Stimulated activated naive CD8-positive, alpha-beta T cell treated with anti-CD3 and anti-CD28 coated beads, Interleukin-15, amount 100 ng/mL, for 72 hours (primary cell): ENCODE results near the gene LGALS4.
"Not testable (repeated sequence)": the region's sequence is repeated elsewhere in the genome, so short reads cannot be mapped to it uniquely, and the experiment has no call there.

Source experiments
- ATAC-seq: fragments of 150-1000 bp; cut with Tn5 transposase; 2 replicates; pipeline ENCODE4 v1.10.0; 2021; ENCODE audit warnings: mild to moderate bottlenecking, moderate library complexity
- DNase-seq, 2 donors: peaks; one replicate each; pipeline ENCODE4 v3.0.0; 2021 to 2022
- H3K27ac Mint-ChIP-seq, 2 donors: one replicate each; pipeline ENCODE4 v1.8.0; 2022; ENCODE audit warnings: mild to moderate bottlenecking in 2 of 2, mixed read lengths in 2 of 2, moderate library complexity in 2 of 2
- H3K27me3 Mint-ChIP-seq: one replicate; pipeline ENCODE4 v1.8.0; 2022; ENCODE audit warnings: mixed read lengths
- H3K4me1 Mint-ChIP-seq: one replicate; pipeline ENCODE4 v1.8.0; 2022; ENCODE audit warnings: mild to moderate bottlenecking, mixed read lengths
- H3K4me3 Mint-ChIP-seq, 2 donors: one replicate each; pipeline ENCODE4 v1.8.0; 2022; ENCODE audit warnings: mild to moderate bottlenecking in 2 of 2, mixed read lengths in 2 of 2, moderate library complexity in 1 of 2
- H3K9me3 Mint-ChIP-seq, 2 donors: one replicate each; pipeline ENCODE4 v1.8.0; 2022; ENCODE audit warnings: mixed read lengths in 2 of 2

LGALS4 gene

GRCh38 chr19:38837656-38838121, 24.9 kb upstream of the LGALS4 start:
- Mint-ChIP-seq H3K4me3 (no peak overlapping the region), H3K27ac (peak overlapping the region in 1 of 2 donors; percentile 13), H3K27me3 (no peaks in the 10 kb centered on the region), H3K9me3 (no peaks in the 10 kb centered on the region), H3K4me1 (peaks cover 48% of the 10 kb centered on the region)
- no peak for DNase-seq
- no peak for ATAC-seq

GRCh38 chr19:38836983-38837626, 24.4 kb upstream of the LGALS4 start:
- no peak overlapping the region for H3K27ac Mint-ChIP-seq
- H3K4me3 Mint-ChIP-seq: no peak overlapping the region
- H3K9me3 Mint-ChIP-seq: no peaks in the 10 kb centered on the region
- no peak for ATAC-seq
- H3K4me1 Mint-ChIP-seq: peaks cover 48% of the 10 kb centered on the region
- H3K27me3 Mint-ChIP-seq: no peaks in the 10 kb centered on the region
- no peak for DNase-seq

GRCh38 chr19:38836159-38836982, 23.6 kb upstream of the LGALS4 start:
- Mint-ChIP-seq H3K27ac (peak overlapping the region in 1 of 2 donors; percentile 74), H3K9me3 (no peaks in the 10 kb centered on the region), H3K27me3 (no peaks in the 10 kb centered on the region), H3K4me1 (peaks cover 46% of the 10 kb centered on the region), H3K4me3 (no peak overlapping the region)
- ATAC-seq (no peak), DNase-seq (no peak)

- no peak for DNase-seq
- Mint-ChIP-seq H3K27me3 (no peaks in the 10 kb centered on the region), H3K27ac (no peak overlapping the region), H3K4me3 (no peak overlapping the region), H3K9me3 (no peaks in the 10 kb centered on the region), H3K4me1 (peaks cover 45% of the 10 kb centered on the region)
- no peak for ATAC-seq
Observed at GRCh38 chr19:38834590-38834989, 21.8 kb upstream of the LGALS4 start.

- H3K27ac Mint-ChIP-seq: no peak overlapping the region
- H3K9me3 Mint-ChIP-seq: no peaks in the 10 kb centered on the region
- ATAC-seq (no peak), DNase-seq (no peak)
- H3K4me1 Mint-ChIP-seq: peaks cover 40% of the 10 kb centered on the region
- no peaks in the 10 kb centered on the region for H3K27me3 Mint-ChIP-seq
- H3K4me3 Mint-ChIP-seq: no peak overlapping the region
Observed at GRCh38 chr19:38834104-38834490, 21.4 kb upstream of the LGALS4 start.

- DNase-seq (no peak), ATAC-seq (no peak)
- H3K27me3 Mint-ChIP-seq: no peaks in the 10 kb centered on the region
- peaks cover 36% of the 10 kb centered on the region for H3K4me1 Mint-ChIP-seq
- H3K9me3 Mint-ChIP-seq: no peaks in the 10 kb centered on the region
- no peak overlapping the region for H3K4me3 Mint-ChIP-seq
- no peak overlapping the region for H3K27ac Mint-ChIP-seq
Observed at GRCh38 chr19:38833092-38833425, 20.3 kb upstream of the LGALS4 start.

- H3K27me3 Mint-ChIP-seq: no peaks in the 10 kb centered on the region
- H3K4me1 Mint-ChIP-seq: peaks cover 41% of the 10 kb centered on the region
- DNase-seq (peak; percentile 27 to 57), ATAC-seq (peak; percentile 74)
- H3K27ac Mint-ChIP-seq: peak overlapping the region; percentile 98 to 99
- peak overlapping the region; percentile 91 to 92 for H3K4me3 Mint-ChIP-seq
- H3K9me3 Mint-ChIP-seq: no peaks in the 10 kb centered on the region
Observed at GRCh38 chr19:38831142-38831605, 18.4 kb upstream of the LGALS4 start.

GRCh38 chr19:38830039-38830733, 17.4 kb upstream of the LGALS4 start:
- no peak overlapping the region for H3K27ac Mint-ChIP-seq
- DNase-seq (no peak), ATAC-seq (no peak)
- no peaks in the 10 kb centered on the region for H3K27me3 Mint-ChIP-seq
- H3K4me3 Mint-ChIP-seq: peak overlapping the region; percentile 91 to 92
- peaks cover 41% of the 10 kb centered on the region for H3K4me1 Mint-ChIP-seq
- no peaks in the 10 kb centered on the region for H3K9me3 Mint-ChIP-seq

GRCh38 chr19:38829203-38829602, 16.5 kb upstream of the LGALS4 start:
- H3K4me1 Mint-ChIP-seq: peaks cover 47% of the 10 kb centered on the region
- not testable (repeated sequence) for DNase-seq, H3K27me3 Mint-ChIP-seq, H3K27ac Mint-ChIP-seq, H3K9me3 Mint-ChIP-seq, H3K4me3 Mint-ChIP-seq, ATAC-seq

- Mint-ChIP-seq H3K27ac (no peak overlapping the region), H3K9me3 (peaks cover 0 to 6% of the 10 kb centered on the region in 2 donors), H3K4me3 (no peak overlapping the region), H3K4me1 (peaks cover 43% of the 10 kb centered on the region), H3K27me3 (no peaks in the 10 kb centered on the region)
- ATAC-seq (no peak), DNase-seq (no peak)
Observed at GRCh38 chr19:38826856-38827551, 14.3 kb upstream of the LGALS4 start.

GRCh38 chr19:38825936-38826335, 13.2 kb upstream of the LGALS4 start:
- not testable (repeated sequence) for H3K27me3 Mint-ChIP-seq, ATAC-seq, H3K27ac Mint-ChIP-seq, H3K9me3 Mint-ChIP-seq, H3K4me3 Mint-ChIP-seq, DNase-seq
- peaks cover 37% of the 10 kb centered on the region for H3K4me1 Mint-ChIP-seq

GRCh38 chr19:38821230-38821825, 8.6 kb upstream of the LGALS4 start:
- not testable (repeated sequence) for DNase-seq
- peaks cover 31% of the 10 kb centered on the region for H3K4me1 Mint-ChIP-seq

GRCh38 chr19:38819231-38819920, 6.6 kb upstream of the LGALS4 start:
- H3K27ac Mint-ChIP-seq: peak overlapping the region in 1 of 2 donors; percentile 28
- no peak overlapping the region for H3K4me3 Mint-ChIP-seq
- H3K4me1 Mint-ChIP-seq: peaks cover 25% of the 10 kb centered on the region
- no peak for ATAC-seq
- no peaks in the 10 kb centered on the region for H3K27me3 Mint-ChIP-seq
- H3K9me3 Mint-ChIP-seq: peaks cover 0 to 6% of the 10 kb centered on the region in 2 donors
- DNase-seq: no peak

More at GRCh38 chr19:38821230-38821825, 8.6 kb upstream of the LGALS4 start:
- not testable (repeated sequence) for H3K27me3 Mint-ChIP-seq, H3K27ac Mint-ChIP-seq, H3K9me3 Mint-ChIP-seq, ATAC-seq, H3K4me3 Mint-ChIP-seq

- H3K27ac Mint-ChIP-seq: no peak overlapping the region
- no peaks in the 10 kb centered on the region for H3K9me3 Mint-ChIP-seq
- peaks cover 18% of the 10 kb centered on the region for H3K4me1 Mint-ChIP-seq
- no peak for DNase-seq
- ATAC-seq: no peak
- H3K27me3 Mint-ChIP-seq: no peaks in the 10 kb centered on the region
- H3K4me3 Mint-ChIP-seq: no peak overlapping the region
Observed at GRCh38 chr19:38817081-38817480, 4.3 kb upstream of the LGALS4 start.
